ENCODE measurements around the gene CACNA1G.

The CACNA1G gene

GRCh38 chr17:50560185-50560824 lies at the start of gene CACNA1G:
Gene CACNA1G (plus strand): TSS chr17:50560715. CDS start chr17:50561460, 745 bp downstream.
- DNase-seq = peak; percentile 72

GRCh38 chr17:50511058-50511457 lies 49.5 kb upstream of the CACNA1G start:
- peak; percentile 11 for DNase-seq

- DNase-seq = no peak
These were observed 47.0 kb upstream of the CACNA1G start for GRCh38 chr17:50513495-50513894.

GRCh38 chr17:50514388-50514787 lies 46.1 kb upstream of the CACNA1G start:
- no peak for DNase-seq

- no peak for DNase-seq
These were observed 45.4 kb upstream of the CACNA1G start for GRCh38 chr17:50514936-50515702.

GRCh38 chr17:50517011-50517410 lies 43.5 kb upstream of the CACNA1G start:
- no peak for DNase-seq

GRCh38 chr17:50517504-50518383 lies 42.8 kb upstream of the CACNA1G start:
- no peak for DNase-seq

- no peak for DNase-seq
These were observed 42.0 kb upstream of the CACNA1G start for GRCh38 chr17:50518384-50519023.

GRCh38 chr17:50519141-50519834 lies 41.2 kb upstream of the CACNA1G start:
- no peak for DNase-seq

- DNase-seq = no peak
These were observed 40.0 kb upstream of the CACNA1G start for GRCh38 chr17:50520483-50520882.

- DNase-seq = no peak
These were observed 39.0 kb upstream of the CACNA1G start for GRCh38 chr17:50521514-50521913.

- no peak for DNase-seq
These were observed 37.7 kb upstream of the CACNA1G start for GRCh38 chr17:50522766-50523165.

- no peak for DNase-seq
These were observed 37.3 kb upstream of the CACNA1G start for GRCh38 chr17:50523208-50523607.

GRCh38 chr17:50524838-50525237 lies 35.7 kb upstream of the CACNA1G start:
- no peak for DNase-seq

- DNase-seq = peak; percentile 60
These were observed 33.3 kb upstream of the CACNA1G start for GRCh38 chr17:50527155-50527762.

- no peak for DNase-seq
These were observed 32.5 kb upstream of the CACNA1G start for GRCh38 chr17:50527949-50528474.

GRCh38 chr17:50529849-50530248 lies 30.7 kb upstream of the CACNA1G start:
- DNase-seq = no peak

- DNase-seq = no peak
These were observed 29.0 kb upstream of the CACNA1G start for GRCh38 chr17:50531428-50532025.

- no peak for DNase-seq
These were observed 28.0 kb upstream of the CACNA1G start, which contains the start of gene EPN3 for GRCh38 chr17:50532452-50533024. Gene EPN3 (plus strand): TSS chr17:50532735. CDS start chr17:50536557, 3,822 bp downstream.

GRCh38 chr17:50533185-50533584 lies 27.3 kb upstream of the CACNA1G start:
- no peak for DNase-seq

GRCh38 chr17:50533720-50534148 lies 26.8 kb upstream of the CACNA1G start:
- peak; percentile 50 for DNase-seq
